ENCODE data around the gene AGBL4.

Gene AGBL4

GRCh38 chr1:48889615-48890014 is 1134.1 kb downstream of the AGBL4 start:
- no peak for DNase-seq (ENCODE audit: low read depth in 2 of 2)

- DNase-seq (ENCODE audit: low read depth in 2 of 2): no peak
Observed at GRCh38 chr1:48889082-48889481, 1134.7 kb downstream of the AGBL4 start.

- no peak for DNase-seq (ENCODE audit: low read depth in 2 of 2)
Observed at GRCh38 chr1:48887796-48888195, 1136.0 kb downstream of the AGBL4 start.

GRCh38 chr1:48882020-48882419 is 1141.7 kb downstream of the AGBL4 start:
- no peak for DNase-seq (ENCODE audit: low read depth in 2 of 2)

GRCh38 chr1:48878191-48878940 is 1145.4 kb downstream of the AGBL4 start:
- no peak for DNase-seq (ENCODE audit: low read depth in 2 of 2)

- DNase-seq (ENCODE audit: low read depth in 2 of 2): no peak
Observed at GRCh38 chr1:48876330-48876785, 1147.4 kb downstream of the AGBL4 start.

- no peak for DNase-seq (ENCODE audit: low read depth in 2 of 2)
Observed at GRCh38 chr1:48875552-48876329, 1148.0 kb downstream of the AGBL4 start.

- no peak for DNase-seq (ENCODE audit: low read depth in 2 of 2)
Observed at GRCh38 chr1:48873944-48874343, 1149.8 kb downstream of the AGBL4 start.

GRCh38 chr1:48870596-48870995 is 1153.2 kb downstream of the AGBL4 start:
- no peak for DNase-seq (ENCODE audit: low read depth in 2 of 2)

- DNase-seq (ENCODE audit: low read depth in 2 of 2): no peak
Observed at GRCh38 chr1:48869116-48869893, 1154.4 kb downstream of the AGBL4 start.

GRCh38 chr1:48864913-48865312 is 1158.8 kb downstream of the AGBL4 start:
- DNase-seq (ENCODE audit: low read depth in 2 of 2): no peak

- no peak for DNase-seq (ENCODE audit: low read depth in 2 of 2)
Observed at GRCh38 chr1:48859456-48859855, 1164.3 kb downstream of the AGBL4 start.

- DNase-seq (ENCODE audit: low read depth in 2 of 2): no peak
Observed at GRCh38 chr1:48858200-48858920, 1165.4 kb downstream of the AGBL4 start.

GRCh38 chr1:48853006-48853405 is 1170.7 kb downstream of the AGBL4 start:
- no peak for DNase-seq (ENCODE audit: low read depth in 2 of 2)

- DNase-seq (ENCODE audit: low read depth in 2 of 2): no peak
Observed at GRCh38 chr1:48851638-48852037, 1172.1 kb downstream of the AGBL4 start.

GRCh38 chr1:48848035-48848434 is 1175.7 kb downstream of the AGBL4 start:
- no peak for DNase-seq (ENCODE audit: low read depth in 2 of 2)

- no peak for DNase-seq (ENCODE audit: low read depth in 2 of 2)
Observed at GRCh38 chr1:48846441-48846840, 1177.3 kb downstream of the AGBL4 start.

- DNase-seq (ENCODE audit: low read depth in 2 of 2): no peak
Observed at GRCh38 chr1:48844187-48844586, 1179.6 kb downstream of the AGBL4 start.

GRCh38 chr1:48841966-48842365 is 1181.8 kb downstream of the AGBL4 start:
- DNase-seq (ENCODE audit: low read depth in 2 of 2): no peak

- no peak for DNase-seq (ENCODE audit: low read depth in 2 of 2)
Observed at GRCh38 chr1:48841461-48841860, 1182.3 kb downstream of the AGBL4 start.

- DNase-seq (ENCODE audit: low read depth in 2 of 2): no peak
Observed at GRCh38 chr1:48831120-48831978, 1192.4 kb downstream of the AGBL4 start.
